CD4-positive, alpha-beta T cell treated with Interferon gamma for 1 hour (primary cell): ENCODE data around the gene ZNF735.
"Not testable (repeated sequence)": the region's sequence is repeated elsewhere in the genome, so short reads cannot be mapped to it uniquely, and the experiment has no call there.

ENCODE experiments used
- DNase-seq: peaks from one replicate; pipeline ENCODE4 v3.0.0-alpha.2; 2020

ZNF735 gene

DNA sequence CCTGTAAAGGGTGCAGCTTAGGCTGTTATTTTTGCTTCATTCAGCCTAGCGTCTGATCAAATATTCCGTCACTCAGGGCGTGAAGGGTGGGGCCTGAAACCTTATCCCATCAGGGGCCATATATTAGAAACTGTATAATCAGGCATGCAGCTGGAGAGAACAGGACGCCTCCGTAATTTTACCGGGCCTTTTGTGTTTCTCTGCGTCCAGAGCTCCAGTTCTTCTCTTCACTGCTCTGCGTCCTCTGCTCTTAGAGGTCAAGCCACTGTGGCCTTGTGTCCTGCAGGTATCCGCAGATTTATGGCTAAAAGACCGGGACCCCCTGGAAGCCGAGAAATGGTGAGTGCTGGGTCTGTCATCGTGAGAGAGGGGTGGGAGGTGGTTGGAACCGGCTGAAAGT, at the start of gene ZNF735:
Gene ZNF735, plus strand, starts transcription at position 301 of the 400 bp plus-strand sequence. Its CDS starts 0 bp downstream, at position 301.
- no peak for DNase-seq

DNA sequence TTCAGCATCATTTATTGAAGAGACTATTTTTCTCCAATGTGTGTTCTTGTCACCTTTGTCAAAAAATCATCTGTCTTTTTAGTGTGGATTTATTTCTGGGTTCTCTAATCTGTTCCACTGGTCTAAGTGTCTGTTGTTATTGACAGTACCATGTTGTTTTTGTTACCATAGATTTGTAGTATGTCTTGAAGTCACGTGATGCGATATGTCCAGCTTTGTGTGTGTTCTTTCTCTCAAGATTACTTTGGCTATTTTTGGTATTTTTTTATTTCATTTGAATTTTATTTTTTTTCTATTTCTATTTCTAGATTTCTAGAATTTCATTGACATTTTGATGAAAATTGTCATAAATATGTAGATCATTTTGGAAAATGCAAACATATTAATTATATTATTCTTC, 36.0 kb upstream of the ZNF735 start:
- not testable (repeated sequence) for DNase-seq

DNA sequence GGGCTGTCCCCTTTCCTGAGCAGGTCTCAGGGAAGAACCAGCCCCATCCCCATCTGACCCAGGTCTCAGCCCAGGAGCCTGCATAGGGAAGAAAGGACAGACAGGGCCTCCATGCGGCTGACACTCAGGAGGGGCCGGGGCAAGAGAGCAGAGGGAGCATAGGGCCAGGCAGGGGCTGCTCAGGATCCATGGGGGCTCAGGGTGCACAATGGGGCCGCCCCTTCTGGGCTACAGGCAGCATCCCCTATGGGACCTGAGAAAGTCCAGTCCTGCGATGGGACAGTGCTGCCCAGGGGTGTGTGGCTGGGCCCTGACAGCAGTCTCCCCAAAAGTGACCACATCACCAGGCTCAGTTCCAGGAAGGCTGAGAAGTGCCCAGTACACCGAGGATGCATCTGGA, 32.7 kb upstream of the ZNF735 start:
- DNase-seq = no peak

DNA sequence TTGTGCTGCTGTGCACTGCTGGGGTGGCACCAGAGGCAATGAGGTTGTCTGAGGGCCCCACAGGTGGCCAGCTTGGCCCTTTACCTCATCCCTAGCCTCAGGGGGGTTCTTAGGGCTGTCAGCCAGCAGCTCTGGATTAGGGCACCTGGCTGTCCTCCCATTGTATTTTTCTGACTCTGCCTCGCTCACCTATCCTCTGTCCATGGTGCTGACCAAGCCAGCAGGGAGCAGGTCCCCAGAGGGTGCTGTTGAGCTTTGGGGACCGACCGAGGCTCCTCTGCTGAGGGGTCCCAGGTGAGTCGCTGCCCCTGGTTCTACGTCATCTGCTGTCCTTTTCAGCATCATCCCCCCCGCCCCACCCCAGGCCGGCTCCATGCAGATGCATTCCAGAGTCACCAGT, 32.1 kb upstream of the ZNF735 start:
- no peak for DNase-seq

DNA sequence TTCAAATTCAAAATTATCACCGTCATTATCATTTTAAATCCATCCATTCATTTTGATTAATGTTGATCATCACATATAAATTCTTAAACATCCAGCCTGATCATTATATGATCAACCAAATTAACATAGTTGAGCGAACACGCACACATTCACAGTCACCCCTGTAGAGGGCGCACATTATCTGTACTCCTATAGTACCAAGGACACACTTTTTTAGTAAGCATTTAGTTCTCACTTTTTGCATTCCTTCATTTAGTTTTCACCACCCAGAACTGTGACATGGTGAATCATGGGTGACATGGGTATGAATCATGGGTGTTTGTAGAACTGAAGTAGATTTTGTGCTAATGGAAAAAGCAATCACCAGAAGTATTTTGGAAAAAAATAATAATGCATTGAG, 26.0 kb upstream of the ZNF735 start:
- DNase-seq = no peak

DNA sequence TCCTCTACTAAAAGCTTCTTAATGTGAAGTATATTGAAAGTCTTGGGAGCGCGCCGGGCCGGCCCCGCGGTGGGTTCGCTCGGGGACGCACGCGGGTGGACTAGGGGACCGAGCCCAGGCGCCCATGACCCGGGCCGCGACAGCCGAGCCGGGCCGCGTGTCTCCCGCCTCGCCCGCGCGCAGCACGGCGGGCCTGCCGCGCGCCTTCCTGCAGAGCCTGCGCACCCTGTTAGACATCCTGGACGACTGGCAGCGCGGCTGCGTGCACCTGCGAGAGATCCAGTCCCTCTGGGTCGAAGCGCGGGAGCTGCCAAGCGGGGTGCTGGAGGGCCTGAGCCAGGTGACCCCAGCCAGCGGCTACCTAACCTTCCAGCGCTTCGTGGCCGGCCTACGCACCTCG, 25.4 kb upstream of the ZNF735 start:
- DNase-seq = no peak

DNA sequence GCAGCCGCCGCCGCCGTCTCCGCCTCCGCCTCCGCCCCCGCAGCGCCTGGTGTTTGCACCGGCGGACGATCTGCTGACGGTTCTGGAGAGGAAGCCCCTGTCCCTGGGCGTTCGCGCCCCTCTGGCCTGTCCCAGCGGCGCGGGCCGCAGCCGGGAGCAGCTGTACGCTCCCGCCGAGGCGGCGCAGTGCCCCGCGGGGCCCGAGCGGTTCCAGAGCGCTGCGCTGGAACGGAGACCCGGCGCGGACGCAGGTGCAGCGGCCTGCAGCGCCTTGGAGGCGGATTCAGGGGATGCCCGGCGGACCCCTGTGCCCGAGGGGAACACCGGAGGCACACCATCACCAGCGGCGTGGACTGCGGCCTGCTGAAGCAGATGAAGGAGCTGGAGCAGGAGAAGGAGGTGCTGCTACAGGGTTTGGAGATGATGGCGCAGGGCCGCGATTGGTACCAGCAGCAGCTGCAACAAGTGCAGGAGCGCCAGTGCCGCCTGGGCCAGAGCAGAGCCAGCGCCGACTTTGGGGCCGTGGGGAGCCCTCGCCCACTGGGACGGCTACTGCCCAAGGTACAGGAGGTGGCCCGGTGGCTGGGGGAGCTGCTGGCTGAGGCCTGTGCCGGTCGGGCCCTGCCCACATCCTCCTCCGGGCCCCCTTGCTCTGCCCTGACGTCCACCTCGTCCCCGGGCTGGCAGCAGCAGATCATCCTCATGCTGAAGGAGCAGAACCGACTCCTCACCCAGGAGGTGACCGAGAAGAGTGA, 24.8 kb upstream of the ZNF735 start:
- DNase-seq = no peak

DNA sequence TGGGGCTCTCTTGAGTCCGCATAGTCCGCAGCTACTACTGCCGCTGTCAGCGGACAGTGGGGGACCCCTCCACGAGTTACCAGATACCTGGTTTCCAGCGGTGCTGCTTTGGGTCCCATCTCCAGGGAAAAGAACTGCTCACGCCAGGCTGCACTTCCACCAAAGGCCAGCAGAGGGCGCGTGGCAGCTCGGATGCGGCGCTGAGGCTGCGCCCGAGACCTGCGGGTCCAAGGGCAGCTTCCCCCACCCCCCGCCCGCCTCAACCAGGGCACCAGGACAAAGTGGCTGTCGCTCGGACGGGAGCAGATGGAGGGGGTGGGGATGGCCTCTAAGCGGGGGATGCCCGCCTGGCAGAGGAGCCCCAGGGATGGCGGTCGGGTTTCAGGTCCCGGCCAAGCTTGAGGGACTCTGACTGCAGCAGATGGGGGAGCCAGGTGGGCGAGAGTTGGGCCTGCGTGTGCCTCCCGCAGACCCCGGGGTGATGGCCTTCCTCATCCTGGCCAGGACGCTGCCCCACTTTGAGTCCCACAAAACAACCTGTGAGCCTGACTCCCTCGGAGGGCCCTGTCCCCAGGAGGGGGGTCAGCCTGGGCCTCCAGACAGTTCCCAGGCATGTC, 23.8 kb upstream of the ZNF735 start:
- DNase-seq = peak; percentile 3

DNA sequence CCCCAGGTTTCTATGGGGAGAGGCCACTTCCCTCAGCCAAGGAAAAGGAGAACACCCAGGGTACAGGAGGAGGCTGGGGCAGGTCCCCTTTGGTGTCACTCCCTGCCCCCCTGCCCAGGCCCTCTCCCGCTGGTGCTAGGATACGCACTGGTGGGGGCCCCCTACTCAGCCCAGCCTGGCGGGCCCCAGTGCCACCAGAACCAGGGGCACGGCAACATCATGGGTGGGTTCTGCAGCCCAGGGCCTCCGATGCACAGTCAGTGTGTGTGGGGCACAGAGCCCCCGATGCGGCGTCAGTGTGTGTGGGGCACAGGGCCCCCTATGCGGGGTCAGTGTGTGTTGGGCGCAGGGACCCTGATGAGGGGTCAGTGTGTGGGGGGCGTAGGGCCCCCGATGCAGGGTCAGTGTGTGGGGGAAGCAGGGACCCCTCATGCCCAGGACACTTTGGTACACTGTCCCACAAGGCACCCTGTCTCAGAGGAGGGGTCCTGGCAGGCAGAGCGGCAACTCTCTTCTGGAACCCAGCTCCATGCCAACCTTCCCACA, 23.1 kb upstream of the ZNF735 start:
- DNase-seq = no peak

DNA sequence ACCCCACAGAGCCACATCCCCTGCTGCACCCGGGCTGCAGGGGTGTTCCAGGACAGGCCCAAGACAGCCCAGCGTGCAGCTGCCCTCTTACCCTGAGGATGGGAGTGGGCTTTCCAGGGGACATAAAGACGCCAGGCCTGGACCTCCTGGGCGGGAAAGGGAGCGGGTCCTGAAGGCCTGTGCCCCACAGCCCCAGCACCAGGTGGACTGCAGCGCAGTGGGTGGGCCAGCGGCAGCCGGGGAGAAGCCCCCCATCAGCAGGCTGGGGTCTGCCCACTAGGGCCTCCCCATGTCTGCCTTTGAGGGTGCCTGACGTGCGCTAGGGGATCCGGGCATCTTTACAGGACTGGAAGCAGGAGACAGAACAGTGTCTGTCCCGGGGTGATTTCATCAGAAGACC, 22.6 kb upstream of the ZNF735 start:
- DNase-seq = no peak

DNA sequence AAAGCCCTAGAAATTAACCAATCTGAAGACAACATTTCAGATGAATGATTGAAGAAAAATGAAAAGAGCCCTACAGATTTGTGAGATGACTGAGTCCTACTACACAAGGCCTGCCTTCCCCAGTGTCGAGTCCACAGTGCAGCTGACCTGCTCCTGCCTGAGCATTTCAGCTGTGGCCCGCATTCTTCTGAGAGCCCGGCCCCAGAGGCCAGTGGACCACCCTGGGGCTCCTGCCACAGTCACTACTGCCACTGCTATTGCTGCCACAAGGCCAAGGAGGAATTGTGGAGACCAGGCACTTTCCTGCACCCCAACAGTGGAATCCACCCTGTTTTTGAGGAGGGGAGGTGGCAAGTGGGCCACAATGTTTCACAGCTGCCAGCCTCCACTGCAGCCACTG, 19.6 kb upstream of the ZNF735 start:
- DNase-seq = no peak

DNA sequence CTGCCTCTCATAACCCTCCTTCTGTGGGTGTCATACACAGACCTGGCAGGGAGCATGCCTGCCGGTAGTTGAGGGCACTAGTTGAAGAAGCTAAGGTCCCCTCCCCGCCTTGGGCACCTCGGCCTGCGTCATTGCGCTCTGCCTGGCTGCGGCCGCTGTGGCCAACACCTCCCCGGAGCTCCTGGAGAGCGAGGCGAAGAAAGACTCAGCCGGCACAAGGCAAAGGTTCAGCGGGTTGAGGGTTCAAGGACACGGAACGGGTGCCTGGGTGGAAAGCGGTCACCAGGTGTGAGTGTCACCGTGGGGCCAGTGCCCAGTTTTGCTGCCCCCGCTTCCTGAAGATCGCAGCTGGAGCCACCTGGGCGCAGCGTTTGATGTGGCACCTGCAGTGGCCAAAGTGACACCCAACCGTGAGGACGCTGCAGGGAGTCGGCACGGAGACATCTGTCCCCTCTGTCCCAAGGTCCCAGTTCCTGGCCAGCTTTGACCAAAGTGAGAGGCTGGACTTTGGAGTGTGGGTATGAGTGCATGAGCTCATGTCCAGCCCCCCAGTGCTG, 14.8 kb upstream of the ZNF735 start:
- DNase-seq = no peak

DNA sequence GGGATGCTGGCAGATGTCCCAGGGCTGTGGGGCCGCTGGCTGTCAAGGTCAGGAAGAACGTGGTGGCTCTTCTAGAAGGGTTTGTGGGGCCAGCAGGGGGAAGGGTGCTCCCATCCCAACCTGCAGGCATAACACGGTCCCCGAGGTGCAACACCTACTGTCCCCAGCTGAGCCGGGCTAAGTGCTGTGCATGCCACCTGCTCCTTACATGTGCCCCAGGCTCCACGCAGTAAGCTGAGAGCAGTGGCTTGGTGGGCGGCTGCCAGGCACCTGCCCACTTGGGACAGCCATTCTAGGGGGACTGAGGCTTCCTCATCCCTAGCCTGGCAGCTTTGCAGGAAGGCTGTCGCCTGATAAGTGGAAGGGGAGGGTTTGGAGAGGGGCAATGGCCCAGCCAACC, 14.2 kb upstream of the ZNF735 start:
- no peak for DNase-seq

DNA sequence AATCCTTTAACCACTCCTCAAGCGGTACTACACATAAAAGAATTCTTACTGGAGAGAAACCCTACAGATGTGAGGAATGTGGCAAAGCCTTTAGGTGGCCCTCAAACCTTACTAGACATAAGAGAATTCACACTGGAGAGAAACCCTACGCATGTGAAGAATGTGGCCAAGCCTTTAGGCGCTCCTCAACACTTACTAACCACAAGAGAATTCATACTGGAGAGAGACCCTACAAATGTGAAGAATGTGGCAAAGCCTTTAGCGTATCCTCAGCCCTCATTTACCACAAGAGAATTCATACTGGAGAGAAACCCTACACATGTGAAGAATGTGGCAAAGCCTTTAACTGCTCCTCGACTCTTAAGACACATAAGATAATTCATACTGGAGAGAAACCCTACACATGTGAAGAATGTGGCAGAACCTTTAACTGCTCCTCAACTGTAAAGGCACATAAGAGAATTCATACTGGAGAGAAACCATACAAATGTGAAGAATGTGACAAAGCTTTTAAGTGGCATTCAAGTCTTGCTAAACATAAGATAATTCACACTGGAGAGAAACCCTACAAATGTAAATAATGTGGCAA, 12.8 kb downstream of the ZNF735 start:
- DNase-seq = not testable (repeated sequence)

DNA sequence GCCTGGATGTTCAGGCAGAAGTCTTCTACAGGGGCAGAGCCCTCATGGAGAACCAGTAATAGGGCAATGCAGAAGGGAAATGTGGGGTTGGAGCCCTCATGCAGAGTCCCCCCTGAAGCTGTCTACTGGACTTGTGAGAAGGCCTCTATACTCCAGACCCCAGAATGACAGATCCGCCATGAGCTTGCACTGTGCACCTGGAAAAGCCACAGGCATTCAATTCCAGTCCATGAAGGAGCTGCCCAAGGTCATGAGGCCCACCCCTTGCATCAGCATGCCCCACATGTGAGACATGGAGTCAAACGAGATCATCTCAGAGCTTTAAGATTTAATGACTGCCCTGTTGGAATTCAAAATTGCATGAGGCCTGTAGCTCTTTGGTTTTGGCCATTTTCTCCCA, 16.4 kb downstream of the ZNF735 start:
- no peak for DNase-seq

DNA sequence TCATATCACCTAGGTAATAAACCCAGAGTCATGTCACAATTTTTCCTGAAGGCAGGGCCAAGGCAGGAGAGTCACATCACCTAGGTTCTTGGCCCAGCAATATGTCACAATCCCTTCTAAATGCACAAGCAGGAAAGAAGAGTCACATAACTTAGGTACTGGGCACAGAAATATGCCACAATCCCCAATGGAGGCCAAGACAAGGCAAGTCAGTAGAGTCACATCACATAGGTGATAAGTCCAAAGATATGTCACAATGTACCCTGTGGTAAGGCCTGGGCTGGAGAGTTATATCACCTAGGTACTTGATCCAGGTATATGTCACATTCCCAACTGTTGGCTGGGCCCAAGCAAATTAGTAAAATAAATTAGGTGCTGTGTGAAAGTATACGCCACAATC, 21.2 kb downstream of the ZNF735 start, which contains the start of gene ZNF679:
Gene ZNF679, plus strand, starts transcription at position 301 of the 400 bp plus-strand sequence. CDS start 20,644 bp downstream, outside the sequence.
- not testable (repeated sequence) for DNase-seq

DNA sequence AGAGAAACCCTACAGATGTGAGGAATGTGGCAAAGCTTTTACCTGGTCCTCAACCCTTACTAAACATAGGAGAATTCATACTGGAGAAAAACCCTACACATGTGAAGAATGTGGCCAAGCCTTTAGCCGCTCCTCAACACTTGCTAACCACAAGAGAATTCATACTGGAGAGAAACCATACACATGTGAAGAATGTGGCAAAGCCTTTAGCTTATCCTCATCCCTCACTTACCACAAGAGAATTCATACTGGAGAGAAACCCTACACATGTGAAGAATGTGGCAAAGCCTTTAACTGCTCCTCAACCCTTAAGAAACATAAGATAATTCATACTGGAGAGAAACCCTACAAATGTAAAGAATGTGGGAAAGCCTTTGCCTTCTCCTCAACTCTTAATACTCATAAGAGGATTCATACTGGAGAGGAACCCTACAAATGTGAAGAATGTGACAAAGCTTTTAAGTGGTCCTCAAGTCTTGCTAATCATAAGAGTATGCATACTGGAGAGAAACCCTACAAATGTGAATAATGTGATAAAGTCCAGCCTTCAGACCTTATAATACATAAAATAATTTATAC, 59.4 kb downstream of the ZNF735 start:
- no peak for DNase-seq
